GM12878 (cell line): ENCODE data around the gene CASK. TPM values are rescaled to one million over a fixed set of nuclear protein-coding genes. Genes with fewer than 3 reads are reported as not detected.

Source experiments
- ATAC-seq: fragments of 200-7000 bp; cut with Tn5 transposase; 3 replicates; pipeline ENCODE4 v1.9.1; 2020; ENCODE audit warnings: mild to moderate bottlenecking, moderate library complexity
- BruUV-seq: library from RNA; stranded (reverse); fragments of 400-500 nt; replicated peaks from 2 replicates; lab custom pipeline; 2021; lab: Mats Ljungman, UMichigan
- CTCF ChIA-PET: fragments of 300-600 bp; sonication (Branson Sonifier 250); formaldehyde crosslinking; extraction: SDS; loops from one replicate; lab custom pipeline; 2021; ENCODE audit warnings: inconsistent platforms; lab: Yijun Ruan, JAX
- POLR2A ChIA-PET: fragments of 350-600 bp; formaldehyde crosslinking; extraction: SDS; loops from one replicate; lab custom pipeline; 2021; ENCODE audit warnings: inconsistent platforms; lab: Charles Lee
- RAD21 ChIA-PET: fragments of 300-600 bp; sonication (Branson Sonifier 250); formaldehyde crosslinking; loops from one replicate; lab custom pipeline; 2023; ENCODE audit warnings: antibody characterized with exemption; ENCODE audit not compliant: unreplicated experiment; lab: Charles Lee
- SMC1A ChIA-PET: fragments of 300-600 bp; sonication (Branson Sonifier 250); formaldehyde crosslinking; loops from one replicate; lab custom pipeline; 2023; ENCODE audit not compliant: unreplicated experiment, uncharacterized antibody; lab: Charles Lee
- DNase-seq: peaks from one replicate; pipeline ENCODE4 v3.0.0-alpha.2; 2011; ENCODE audit warnings: low read depth, low spot score
- FAIRE-seq: peaks from 3 replicates; lab custom pipeline; 2011; peaks lifted over from hg19 to GRCh38; lab: Jason Lieb, UNC
- H2AFZ ChIP-seq: 2 replicates; pipeline ENCODE4 v1.6.0; 2011; ENCODE audit warnings: low read depth, low read length, control low read depth; ENCODE audit not compliant: control insufficient read depth
- H3K27ac ChIP-seq: 2 replicates; pipeline ENCODE4 v1.5.1; 2011; ENCODE audit warnings: control low read depth; ENCODE audit not compliant: control insufficient read depth, insufficient read depth
- H3K27me3 ChIP-seq, 2 experiments: replicated peaks in 1 of 2; 2 replicates each; pipeline versions ENCODE4 v1.6.0 to v1.6.1; 2011; ENCODE audit warnings: low read length in 1 of 2; ENCODE audit not compliant: control insufficient read depth in 2 of 2, insufficient read depth in 2 of 2
- H3K36me3 ChIP-seq, 2 experiments: 2 replicates each; pipeline ENCODE4 v1.5.1; 2011; ENCODE audit warnings: low read length in 1 of 2; ENCODE audit not compliant: control insufficient read depth in 2 of 2, insufficient read depth in 2 of 2
- H3K4me1 ChIP-seq: 2 replicates; pipeline ENCODE4 v1.6.1; 2011; ENCODE audit warnings: mild to moderate bottlenecking, low read length, moderate library complexity, mixed read lengths; ENCODE audit not compliant: control insufficient read depth, insufficient read depth
- H3K4me2 ChIP-seq: 2 replicates; pipeline ENCODE4 v1.6.0; 2011; ENCODE audit warnings: control low read depth; ENCODE audit not compliant: control insufficient read depth, insufficient read depth
- H3K4me3 ChIP-seq: fragments of 200-600 bp; sonication (generic); 2 replicates; pipeline ENCODE4 v1.5.1; 2016
- H3K79me2 ChIP-seq: 2 replicates; pipeline ENCODE4 v1.6.0; 2011; ENCODE audit warnings: low read length; ENCODE audit not compliant: control insufficient read depth, insufficient read depth
- H3K9ac ChIP-seq: 2 replicates; pipeline ENCODE4 v1.8.0; 2011; ENCODE audit warnings: low read length, control low read depth, mixed read lengths; ENCODE audit not compliant: control insufficient read depth, insufficient read depth
- H3K9me3 ChIP-seq: replicated peaks from 3 replicates; pipeline ENCODE4 v1.5.1; 2011; ENCODE audit warnings: mild to moderate bottlenecking, low read length; ENCODE audit not compliant: control insufficient read depth, insufficient read depth
- H4K20me1 ChIP-seq: 2 replicates; pipeline ENCODE4 v1.6.0; 2011; ENCODE audit not compliant: control insufficient read depth, insufficient read depth
- ASH2L ChIP-seq: fragments of 300-600, 200-600 bp; sonication (generic); IDR thresholded peaks from 2 replicates; pipeline ENCODE4 v1.6.1; 2017; ENCODE audit warnings: low read depth, mild to moderate bottlenecking, borderline replicate concordance
- CTCF ChIP-seq, 3 experiments: IDR thresholded peaks in 2 of 3; conservative IDR thresholded peaks in 1 of 3; 2 replicates each; pipeline ENCODE4 v1.5.1; 2011; ENCODE audit warnings: low read depth in 3 of 3, low read length in 3 of 3, mild to moderate bottlenecking in 3 of 3, control low read depth in 2 of 3, moderate library complexity in 2 of 3, inconsistent platforms in 1 of 3, mixed read lengths in 1 of 3; ENCODE audit not compliant: control insufficient read depth in 2 of 3, insufficient read depth in 1 of 3; ENCODE audit errors: extremely low read depth in 1 of 3
- E2F8 ChIP-seq: fragments of 450-650 bp; IDR thresholded peaks from 2 replicates; pipeline ENCODE4 v1.6.1; 2018; ENCODE audit warnings: mild to moderate bottlenecking, low read depth, moderate library complexity; ENCODE audit not compliant: partially characterized antibody
- PAX8 ChIP-seq: fragments of 450-650 bp; IDR thresholded peaks from 2 replicates; pipeline ENCODE4 v1.6.1; 2017; ENCODE audit warnings: mild to moderate bottlenecking, moderate library complexity
- PBX3 ChIP-seq: IDR thresholded peaks from 2 replicates; pipeline ENCODE4 v1.6.1; 2011; ENCODE audit warnings: mild to moderate bottlenecking, low read depth, low read length, moderate library complexity; ENCODE audit not compliant: insufficient replicate concordance
- ZNF592 ChIP-seq: fragments of 450-650 bp; IDR thresholded peaks from 2 replicates; pipeline ENCODE4 v1.6.1; 2017; ENCODE audit warnings: mild to moderate bottlenecking, moderate library complexity
- WGBS: methylation state at CpG from one replicate; pipeline ENCODE4 v1.1.6; 2016; ENCODE audit warnings: low lambda C conversion rate; ENCODE audit not compliant: insufficient replicate concordance, insufficient coverage; ENCODE audit errors: missing lambda C conversion rate; 5-methylcytosine and 5-hydroxymethylcytosine counted together
- in situ Hi-C: fragments of 300-500 bp; cut with MboI; formaldehyde crosslinking; loops from 9 replicates; pipeline ENCODE4 v1.14.3; 2018; ENCODE audit warnings: mixed read lengths
- intact Hi-C: fragments of 100-400 bp; cut with micrococcal nuclease; formaldehyde crosslinking; loops from one replicate; pipeline ENCODE4 v1.14.2; 2022; ENCODE audit not compliant: unreplicated experiment
- polyA plus RNA-seq, 11 experiments: library from polyadenylated mRNA; depleted of rRNA in 4 of 11; unstranded in 6 of 11; stranded (reverse) in 5 of 11; fragments of >200 nt; fragmentation: Nextera tagmentation in 4 of 11; fragmentation: Illumina TruSeq in 1 of 11; extraction: Ambion mirVana in 4 of 11; extraction: Trizol in 1 of 11; gene quantifications; 1 replicate in 1 of 11; 2 replicates in 10 of 11; pipeline versions ENCODE4 v1.2.1 to v1.2.3, GENCODE V29; 2011 to 2016; ENCODE audit warnings: inconsistent platforms in 2 of 11, missing spikeins in 2 of 11, low read depth in 1 of 11
- total RNA-seq, 4 experiments: library from RNA; depleted of rRNA in 3 of 4; stranded (reverse); fragments of >200 nt in 3 of 4; fragmentation: Illumina TruSeq in 1 of 4; extraction: Trizol in 1 of 4; gene quantifications; 2 replicates each; pipeline versions ENCODE4 v1.2.1 to v1.2.3, GENCODE V29; 2013 to 2021

CASK gene
- total and polyA plus RNA-seq, 10 of the 15 experiments (the other 5 are each of a cell fraction or from before 2014, with no cell fraction given) = 0.60 to 45.9 (median 4.8) TPM

- TF ChIP-seq CTCF (IDR thresholded peaks at IDR 0.05 in 2 of 3, conservative IDR thresholded peaks at IDR 0.05 in 1 of 3; ENCODE audit: control insufficient read depth in 2 of 3, extremely low read depth in 1 of 3, insufficient read depth in 1 of 3, low read depth in 3 of 3, low read length in 3 of 3) (no peak), PBX3 (no peak), ZNF592 (no peak)
Observed at GRCh38 chrX:41917517-41917916, 5.8 kb downstream of the CASK start (continued).

- Histone ChIP-seq H4K20me1 (no peaks in the 10 kb centered on the region), H3K36me3 (no peaks in the 10 kb centered on the region)
- intact Hi-C loops = no loop called here
- TF ChIP-seq E2F8 (no peak), PAX8 (no peak), ASH2L (no peak)
- TF ChIP-seq, all 136 proteins: peak for 0
- H3K9me3 ChIP-seq = no peaks in the 10 kb centered on the region; the same call in 2 of the 3 replicates
- BruUV-seq = no TSS peak
- no peak overlapping the region for H2AFZ ChIP-seq
- in situ Hi-C loops = no loop called here
- DNase-seq = no peak
- H3K4me1 ChIP-seq = no peaks in the 10 kb centered on the region
- SMC1A ChIA-PET = interaction anchor here (0.6 to 2.8 kb wide), 3 partner anchors 46 to 114 kb away, joined by 3 to 13 read pairs (median 6); no protein-coding TSS in a partner anchor
- CTCF ChIA-PET = no interaction called here
- H3K9ac ChIP-seq = no peak overlapping the region
- ATAC-seq = no peak
- RAD21 ChIA-PET = interaction anchor here (2.8 kb wide), 1 partner anchor 114 kb away, joined by 8 read pairs; no protein-coding TSS in a partner anchor
- FAIRE-seq = no peak
- H3K4me2 ChIP-seq = no peak overlapping the region
- POLR2A ChIA-PET = no interaction called here
- no peak overlapping the region for H3K4me3 ChIP-seq
- no peaks in the 10 kb centered on the region; the same call in none of the 2 replicates for H3K79me2 ChIP-seq
- H3K27me3 ChIP-seq = no peaks in the 10 kb centered on the region
- 88% methylated on average over 1 of the region's 1 CpG for WGBS
- no peak overlapping the region for H3K27ac ChIP-seq
Observed at GRCh38 chrX:41913476-41913875, 9.9 kb downstream of the CASK start.
